RWPE2 (cell line): ENCODE measurements around the gene ENTREP3.
"Not testable (repeated sequence)": the region's sequence is repeated elsewhere in the genome, so short reads cannot be mapped to it uniquely, and the experiment has no call there.

Source experiments
- ATAC-seq: fragments of 200-7000 bp; cut with Tn5 transposase; 3 replicates; pipeline ENCODE4 v1.9.1; 2021; ENCODE audit warnings: low read depth
- DNase-seq: peaks from one replicate; pipeline ENCODE4 v3.0.0-alpha.2; 2020; ENCODE audit warnings: low spot score
- H3K27ac ChIP-seq: fragments of 450-650 bp; 2 replicates; pipeline ENCODE4 v1.5.1; 2017; ENCODE audit warnings: mild to moderate bottlenecking; ENCODE audit not compliant: poor library complexity, severe bottlenecking
- H3K27me3 ChIP-seq: fragments of 250-450 bp; sonication (Bioruptor Pico); 2 replicates; pipeline ENCODE4 v1.5.1; 2021; ENCODE audit warnings: mild to moderate bottlenecking, moderate library complexity; ENCODE audit not compliant: insufficient read depth, poor library complexity, severe bottlenecking
- H3K36me3 ChIP-seq: fragments of 250-450 bp; sonication (Bioruptor Pico); 2 replicates; pipeline ENCODE4 v1.5.1; 2020; ENCODE audit warnings: low read depth, mild to moderate bottlenecking, moderate library complexity
- H3K4me1 ChIP-seq: fragments of 250-450 bp; sonication (Bioruptor Pico); 2 replicates; pipeline ENCODE4 v1.5.1; 2021; ENCODE audit warnings: mild to moderate bottlenecking, moderate library complexity; ENCODE audit not compliant: insufficient read depth, poor library complexity, severe bottlenecking
- H3K4me3 ChIP-seq: fragments of 250-450 bp; sonication (Bioruptor Pico); 2 replicates; pipeline ENCODE4 v1.5.1; 2021; ENCODE audit warnings: mild to moderate bottlenecking, moderate library complexity; ENCODE audit not compliant: severe bottlenecking
- H3K9me3 ChIP-seq: fragments of 250-450 bp; sonication (Bioruptor Pico); 2 replicates; pipeline ENCODE4 v1.5.1; 2021; ENCODE audit warnings: mild to moderate bottlenecking, moderate library complexity; ENCODE audit not compliant: severe bottlenecking
- CTCF ChIP-seq: fragments of 450-650 bp; IDR thresholded peaks from one replicate; pipeline ENCODE4 v1.5.1; 2017; ENCODE audit warnings: mild to moderate bottlenecking, moderate library complexity; ENCODE audit not compliant: poor library complexity, severe bottlenecking

Gene ENTREP3

GRCh38 chr1:155223047-155223446 is 32.2 kb downstream of the ENTREP3 start:
- DNase-seq: no peak
- ATAC-seq: no peak
- Histone ChIP-seq H3K9me3 (no peaks in the 10 kb centered on the region), H3K27ac (no peak overlapping the region), H3K27me3 (no peaks in the 10 kb centered on the region), H3K4me3 (no peak overlapping the region), H3K4me1 (peaks cover 18% of the 10 kb centered on the region), H3K36me3 (no peaks in the 10 kb centered on the region; the same call in 1 of the 2 replicates)
- TF ChIP-seq CTCF: no peak

GRCh38 chr1:155220211-155220965 is 34.9 kb downstream of the ENTREP3 start:
- not testable (repeated sequence) for H3K27me3 ChIP-seq, H3K4me3 ChIP-seq, H3K36me3 ChIP-seq, H3K9me3 ChIP-seq, DNase-seq
- Histone ChIP-seq H3K4me1 (peaks cover 13% of the 10 kb centered on the region), H3K27ac (peak overlapping the region; percentile 32)
- peak; percentile 10; the same call in 1 of the 3 replicates for ATAC-seq

GRCh38 chr1:155219592-155220031 is 35.7 kb downstream of the ENTREP3 start:
- no peak overlapping the region for H3K27ac ChIP-seq
- ATAC-seq: no peak
- no peaks in the 10 kb centered on the region for H3K36me3 ChIP-seq
- DNase-seq: no peak
- peaks cover 5% of the 10 kb centered on the region for H3K4me1 ChIP-seq
- no peak for TF ChIP-seq CTCF
- H3K4me3 ChIP-seq: no peak overlapping the region
- no peaks in the 10 kb centered on the region for H3K27me3 ChIP-seq
- no peaks in the 10 kb centered on the region for H3K9me3 ChIP-seq

- Histone ChIP-seq H3K27me3 (no peaks in the 10 kb centered on the region), H3K27ac (no peak overlapping the region), H3K9me3 (no peaks in the 10 kb centered on the region), H3K4me3 (no peak overlapping the region), H3K4me1 (no peaks in the 10 kb centered on the region), H3K36me3 (no peaks in the 10 kb centered on the region)
- ATAC-seq: no peak
- DNase-seq: no peak
- no peak for TF ChIP-seq CTCF
Observed at GRCh38 chr1:155218854-155219591, 36.3 kb downstream of the ENTREP3 start.

GRCh38 chr1:155214702-155215101 is 40.6 kb downstream of the ENTREP3 start:
- H3K9me3 ChIP-seq, H3K27me3 ChIP-seq, H3K4me1 ChIP-seq, H3K36me3 ChIP-seq, H3K27ac ChIP-seq, H3K4me3 ChIP-seq, DNase-seq: not testable (repeated sequence)
- 0 out of 3 replicates have a peak, but pooled peaks have one; percentile 7 for ATAC-seq

GRCh38 chr1:155212051-155212440 is 43.2 kb downstream of the ENTREP3 start:
- not testable (repeated sequence) for H3K27me3 ChIP-seq, H3K4me3 ChIP-seq, H3K9me3 ChIP-seq, H3K36me3 ChIP-seq, H3K27ac ChIP-seq, DNase-seq, ATAC-seq, H3K4me1 ChIP-seq

DNA sequence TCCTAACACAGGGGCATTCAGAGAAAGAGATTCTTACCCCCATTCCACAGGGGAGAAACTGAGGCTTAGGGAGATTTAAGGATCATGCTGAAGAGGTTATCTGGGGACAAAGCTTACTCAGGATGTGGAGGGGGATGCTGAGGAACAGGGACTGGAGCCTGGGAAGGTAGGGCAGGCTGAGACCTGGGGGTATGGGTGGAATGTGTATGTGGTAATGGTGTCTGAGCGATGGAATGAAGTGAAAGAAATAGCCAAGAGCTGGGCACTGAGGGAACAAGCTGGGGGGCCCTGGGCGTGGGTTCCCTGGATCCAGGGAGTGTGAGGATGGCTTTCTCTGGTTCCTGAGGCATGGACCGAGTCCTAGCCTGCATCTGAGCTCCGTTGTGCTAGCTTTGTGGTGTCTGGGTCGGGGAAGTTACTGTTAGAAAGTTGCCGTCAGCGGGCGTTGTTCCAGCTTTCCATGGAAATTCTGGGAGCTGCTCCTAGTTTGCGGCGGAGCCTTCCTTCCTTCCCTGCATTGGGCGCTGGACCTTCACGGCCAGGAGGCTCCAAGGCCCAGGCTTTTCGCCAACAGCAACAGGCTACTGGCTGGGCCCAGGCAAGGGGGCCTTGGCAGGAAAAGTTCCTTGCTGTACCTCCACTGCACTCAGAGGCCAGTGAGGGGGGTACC is 43.8 kb downstream of the ENTREP3 start:
- H3K36me3 ChIP-seq, ATAC-seq, H3K27me3 ChIP-seq, H3K4me1 ChIP-seq, H3K9me3 ChIP-seq, DNase-seq, H3K4me3 ChIP-seq, H3K27ac ChIP-seq: not testable (repeated sequence)
